Stimulated activated CD8-positive, alpha-beta memory T cell treated with anti-CD3 and anti-CD28 coated beads, Interleukin-2, amount 100 ng/mL, for 1 hour (primary cell): ENCODE data around the gene KLK14.

Experiments
- DNase-seq, 2 donors: peaks; one replicate each; pipeline ENCODE4 v3.0.0-alpha.2; 2020; ENCODE audit warnings: low read depth in 2 of 2

KLK14 gene

GRCh38 chr19:51086153-51086850, 3.6 kb upstream of the KLK14 start:
- no peak for DNase-seq

GRCh38 chr19:51084505-51084904, 1.8 kb upstream of the KLK14 start:
- no peak for DNase-seq

- no peak for DNase-seq
These were observed 1.1 kb upstream of the KLK14 start for GRCh38 chr19:51083783-51084182.

GRCh38 chr19:51083181-51083580, 494 bp upstream of the KLK14 start:
- no peak for DNase-seq

- DNase-seq = no peak
These were observed 1.2 kb downstream of the KLK14 start for GRCh38 chr19:51081476-51081875.

- DNase-seq = no peak
These were observed 3.1 kb downstream of the KLK14 start for GRCh38 chr19:51079481-51080110.

GRCh38 chr19:51078731-51079130, 4.0 kb downstream of the KLK14 start:
- no peak for DNase-seq

GRCh38 chr19:51078104-51078503, 4.6 kb downstream of the KLK14 start:
- DNase-seq = no peak

- no peak for DNase-seq
These were observed 6.0 kb downstream of the KLK14 start for GRCh38 chr19:51076631-51077213.

GRCh38 chr19:51075998-51076397, 6.7 kb downstream of the KLK14 start:
- no peak for DNase-seq

GRCh38 chr19:51071095-51071405, 11.6 kb downstream of the KLK14 start:
- DNase-seq = no peak

GRCh38 chr19:51070334-51071094, 12.2 kb downstream of the KLK14 start:
- no peak for DNase-seq

GRCh38 chr19:51066393-51067186, 16.1 kb downstream of the KLK14 start:
- DNase-seq = no peak

- no peak for DNase-seq
These were observed 17.3 kb downstream of the KLK14 start for GRCh38 chr19:51065221-51065960.

- no peak for DNase-seq
These were observed 18.0 kb downstream of the KLK14 start, which contains the start of gene KLK13 for GRCh38 chr19:51064534-51065220. KLK13 (minus strand) TSS chr19:51065092; CDS start chr19:51065067, 25 bp downstream.

GRCh38 chr19:51063664-51064063, 19.0 kb downstream of the KLK14 start:
- no peak for DNase-seq

GRCh38 chr19:51060973-51061372, 21.7 kb downstream of the KLK14 start:
- DNase-seq = no peak

GRCh38 chr19:51060336-51060735, 22.4 kb downstream of the KLK14 start:
- no peak for DNase-seq

- DNase-seq = no peak
These were observed 23.0 kb downstream of the KLK14 start for GRCh38 chr19:51059715-51060114.

GRCh38 chr19:51055866-51056265, 26.8 kb downstream of the KLK14 start:
- no peak for DNase-seq

- no peak for DNase-seq
These were observed 35.7 kb downstream of the KLK14 start for GRCh38 chr19:51047031-51047335.
